ENCODE data around the gene RNF182. TPM values are rescaled to one million over a fixed set of nuclear protein-coding genes. Genes with fewer than 3 reads are reported as not detected.

RNF182 gene
- total and polyA plus RNA-seq, 2 donors (not counting 3 experiments of a cell fraction or from before 2014, with no cell fraction given): 0.43 to 0.93 TPM

DNA sequence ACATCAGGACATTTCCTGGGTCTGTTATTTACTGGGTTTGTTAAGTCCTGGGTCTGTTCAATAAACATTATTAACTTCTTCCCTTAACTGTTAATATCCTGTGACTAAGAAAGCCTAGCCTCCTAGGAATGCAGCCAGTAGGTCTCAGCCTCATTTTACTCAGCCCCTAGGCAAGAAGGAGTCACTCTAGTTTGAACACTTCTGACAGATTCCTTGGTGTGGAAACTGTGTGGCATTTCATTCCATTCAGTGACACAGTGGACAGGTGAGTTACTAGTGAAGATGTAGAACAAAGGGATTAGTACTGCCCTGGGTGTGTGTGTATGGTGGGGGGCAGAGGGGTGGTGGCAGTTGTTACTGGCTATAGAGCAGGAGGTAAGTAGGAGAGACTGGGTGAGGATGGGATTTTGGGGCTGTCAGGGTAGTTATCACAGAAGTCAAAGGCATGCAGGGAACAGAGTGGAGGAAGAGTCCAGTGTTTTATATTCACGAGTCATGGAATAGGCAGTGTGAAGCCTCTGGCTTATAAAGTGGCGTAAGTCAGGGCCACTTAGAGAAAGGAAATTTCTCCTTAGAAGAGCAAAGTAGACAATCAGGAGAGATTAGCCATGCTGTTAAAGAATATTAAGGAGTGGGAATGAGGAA is 28.4 kb downstream of the RNF182 start:
- no peaks in the 10 kb centered on the region for H3K36me3 ChIP-seq (ENCODE audit: control insufficient read depth in 2 of 2, extremely low read depth in 1 of 2, insufficient read depth in 2 of 2, low read length in 2 of 2)
- H3K9me1 ChIP-seq (replicated peaks; ENCODE audit: control insufficient read depth, extremely low read depth, insufficient read depth, low read length): no peaks in the 10 kb centered on the region
- no peak overlapping the region for H3K27ac ChIP-seq (ENCODE audit: insufficient read depth, low read depth, low read length)
- dilution Hi-C loops (cut with MboI; ENCODE audit: extremely low pct_ligation_motif_present, low sequenced_read_pairs): no loop called here
- H4K20me1 ChIP-seq (replicated peaks; ENCODE audit: control insufficient read depth, extremely low read depth, insufficient read depth, low read length): no peaks in the 10 kb centered on the region
- CTCF ChIA-PET: no interaction called here
- TF ChIP-seq MYC (IDR thresholded peaks at IDR 0.05; ENCODE audit: low read depth, low read length) (no peak), JUN (IDR thresholded peaks at IDR 0.05; ENCODE audit: borderline replicate concordance, insufficient read depth, insufficient read length, low read depth) (no peak), POLR2A (IDR thresholded peaks at IDR 0.05; ENCODE audit: low read depth, low read length) (no peak), POLR2AphosphoS5 (IDR thresholded peaks at IDR 0.05; ENCODE audit: insufficient read depth, low read depth, low read length) (no peak), CTCF (IDR thresholded peaks at IDR 0.05; ENCODE audit: extremely low read depth in 1 of 2, insufficient read depth in 1 of 2, low read depth in 1 of 2, low read length in 2 of 2) (no peak), FOS (IDR thresholded peaks at IDR 0.05; ENCODE audit: borderline replicate concordance, insufficient read depth, low read length) (no peak), EZH2 (IDR thresholded peaks at IDR 0.05; ENCODE audit: borderline replicate concordance, low read depth, low read length, severe bottlenecking) (no peak), GATA2 (IDR thresholded peaks at IDR 0.05; ENCODE audit: insufficient read depth, insufficient read length, low read depth, low read length) (no peak), MAX (IDR thresholded peaks at IDR 0.05; ENCODE audit: insufficient read depth, insufficient read length) (no peak)
- no peaks in the 10 kb centered on the region for H3K79me2 ChIP-seq (ENCODE audit: control insufficient read depth, insufficient read depth, low read length)
- H3K9me3 ChIP-seq (replicated peaks; ENCODE audit: control insufficient read depth, insufficient read depth, low read length): no peaks in the 10 kb centered on the region
- FAIRE-seq (no peak), DNase-seq (ENCODE audit: low read depth, low spot score) (no peak)
- H3K27me3 ChIP-seq (ENCODE audit: control insufficient read depth in 2 of 2, insufficient read depth in 2 of 2, low read length in 2 of 2): no peaks in the 10 kb centered on the region
- H2AFZ ChIP-seq (ENCODE audit: low read depth, low read length): no peak overlapping the region
- no peak overlapping the region for H3K4me3 ChIP-seq (replicated peaks in 1 of 3; ENCODE audit: insufficient read depth in 1 of 3, low read depth in 1 of 3, low read length in 3 of 3)
- no peak overlapping the region for H3K9ac ChIP-seq (replicated peaks; ENCODE audit: extremely low read depth, insufficient read depth, low read length)
- POLR2A ChIA-PET: no interaction called here
- intact Hi-C loops (cut with micrococcal nuclease): no loop called here
- BruUV-seq (replicated peaks): no TSS peak
- H3K4me2 ChIP-seq (ENCODE audit: insufficient read depth, low read length): no peak overlapping the region
- no peaks in the 10 kb centered on the region for H3K4me1 ChIP-seq (ENCODE audit: control insufficient read depth, extremely low read depth, insufficient read depth, low read length)

Measured in endothelial cell of umbilical vein (primary cell).